ENCODE data around the gene C1QTNF12. TPM values are rescaled to one million over a fixed set of nuclear protein-coding genes. Genes with fewer than 3 reads are reported as not detected.

The C1QTNF12 gene
- total and polyA plus RNA-seq, 2 experiments from 2014 or later: 3.8 to 6.6 TPM

- H3K36me3 ChIP-seq (replicated peaks; ENCODE audit: insufficient read depth, low read depth): no peaks in the 10 kb centered on the region
- H2AFZ ChIP-seq: no peak overlapping the region
- H4K20me1 ChIP-seq (ENCODE audit: insufficient read depth, poor library complexity, severe bottlenecking): no peaks in the 10 kb centered on the region
- peak overlapping the region; percentile 77 for H3K4me2 ChIP-seq
- 42% methylated on average over 27 of the region's 31 CpGs for WGBS (ENCODE audit: low lambda C conversion rate, missing lambda C conversion rate)
- H3K27me3 ChIP-seq: peaks cover 23% of the 10 kb centered on the region
- peaks cover 17% of the 10 kb centered on the region for H3K4me1 ChIP-seq (ENCODE audit: insufficient read depth)
- H3K27ac ChIP-seq: no peak overlapping the region
- no peaks in the 10 kb centered on the region for H3K9me3 ChIP-seq (ENCODE audit: low read depth)
- no peak for DNase-seq (ENCODE audit: low spot score)
- H3K4me3 ChIP-seq: no peak overlapping the region
- no peak for TF ChIP-seq EZH2phosphoT487 (IDR thresholded peaks at IDR 0.05; ENCODE audit: low read depth, severe bottlenecking, unreplicated experiment)
- no peak for TF ChIP-seq EZH2 (IDR thresholded peaks at IDR 0.05; ENCODE audit: borderline replicate concordance)
- TF ChIP-seq CTCF (IDR thresholded peaks at IDR 0.05; ENCODE audit: poor library complexity): no peak
- H3K9me2 ChIP-seq (replicated peaks; ENCODE audit: insufficient read depth): no peaks in the 10 kb centered on the region
- no peaks in the 10 kb centered on the region for H3K79me2 ChIP-seq
Measured at GRCh38 chr1:1205769-1206375, 40.6 kb downstream of the C1QTNF12 start.

DNA sequence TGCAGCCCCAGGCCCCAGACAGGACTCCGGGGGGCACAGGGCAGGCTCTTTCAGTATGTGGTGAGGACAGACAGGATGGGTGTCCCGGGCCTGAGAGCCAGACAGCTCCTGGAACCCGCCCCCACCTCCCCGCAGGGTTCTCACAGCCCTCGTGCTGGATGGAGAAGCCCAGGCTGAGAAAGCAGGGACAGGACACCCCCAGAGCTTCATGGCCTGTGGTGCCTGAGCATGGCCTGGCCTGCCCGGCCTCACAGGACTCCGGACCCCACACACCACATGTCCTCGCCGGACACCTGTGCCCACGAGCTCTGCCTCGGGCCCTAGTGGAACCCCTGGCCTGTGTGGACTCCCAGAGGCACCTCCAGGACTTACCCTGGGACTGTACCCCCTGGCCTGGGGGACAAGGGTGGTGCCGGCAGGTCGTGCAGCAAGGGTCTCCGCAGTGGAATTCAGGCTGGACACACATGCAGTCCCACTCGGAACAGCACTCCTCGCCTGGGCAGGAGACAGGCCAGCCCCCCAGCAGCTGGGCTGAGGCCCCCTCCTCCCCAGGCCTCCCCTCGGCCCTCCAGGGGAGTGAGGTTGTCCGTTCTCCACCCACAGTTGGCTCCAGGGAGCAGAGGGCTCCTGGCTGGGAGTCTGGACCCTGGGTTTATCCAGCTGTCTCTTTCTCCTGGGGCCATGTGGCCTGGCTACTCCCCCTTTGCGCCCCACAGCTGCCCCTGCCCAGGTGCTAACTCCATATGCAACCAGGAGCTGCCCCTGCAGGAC, 41.3 kb downstream of the C1QTNF12 start:
- no peak overlapping the region for H3K27ac ChIP-seq
- no peak for DNase-seq (ENCODE audit: low spot score)
- TF ChIP-seq EZH2 (IDR thresholded peaks at IDR 0.05; ENCODE audit: borderline replicate concordance): no peak
- no peak for TF ChIP-seq CTCF (IDR thresholded peaks at IDR 0.05; ENCODE audit: poor library complexity)
- no peak for TF ChIP-seq EZH2phosphoT487 (IDR thresholded peaks at IDR 0.05; ENCODE audit: low read depth, severe bottlenecking, unreplicated experiment)
- H2AFZ ChIP-seq: no peak overlapping the region
- no peak overlapping the region for H3K4me2 ChIP-seq
- no peaks in the 10 kb centered on the region for H3K9me3 ChIP-seq (ENCODE audit: low read depth)
- WGBS (ENCODE audit: low lambda C conversion rate, missing lambda C conversion rate): 83% methylated on average over 18 of the region's 19 CpGs
- H3K9me2 ChIP-seq (replicated peaks; ENCODE audit: insufficient read depth): no peaks in the 10 kb centered on the region
- H3K4me3 ChIP-seq: no peak overlapping the region
- peaks cover 23% of the 10 kb centered on the region for H3K27me3 ChIP-seq
- H3K4me1 ChIP-seq (ENCODE audit: insufficient read depth): peaks cover 17% of the 10 kb centered on the region
- no peaks in the 10 kb centered on the region for H3K79me2 ChIP-seq
- H3K36me3 ChIP-seq (replicated peaks; ENCODE audit: insufficient read depth, low read depth): no peaks in the 10 kb centered on the region
- H4K20me1 ChIP-seq (ENCODE audit: insufficient read depth, poor library complexity, severe bottlenecking): no peaks in the 10 kb centered on the region

- WGBS (ENCODE audit: low lambda C conversion rate, missing lambda C conversion rate): 90% methylated on average over 5 of the region's 8 CpGs
Measured at GRCh38 chr1:1204425-1204920, 42.0 kb downstream of the C1QTNF12 start.

More at GRCh38 chr1:1204425-1204920, 42.0 kb downstream of the C1QTNF12 start:
- Histone ChIP-seq H3K9me2 (replicated peaks; ENCODE audit: insufficient read depth) (no peaks in the 10 kb centered on the region), H3K27ac (no peak overlapping the region), H2AFZ (no peak overlapping the region), H3K79me2 (no peaks in the 10 kb centered on the region), H4K20me1 (ENCODE audit: insufficient read depth, poor library complexity, severe bottlenecking) (no peaks in the 10 kb centered on the region), H3K4me3 (no peak overlapping the region), H3K4me2 (no peak overlapping the region), H3K36me3 (replicated peaks; ENCODE audit: insufficient read depth, low read depth) (no peaks in the 10 kb centered on the region), H3K9me3 (ENCODE audit: low read depth) (no peaks in the 10 kb centered on the region), H3K4me1 (ENCODE audit: insufficient read depth) (peaks cover 17% of the 10 kb centered on the region), H3K27me3 (peaks cover 23% of the 10 kb centered on the region)
- no peak for DNase-seq (ENCODE audit: low spot score)
- TF ChIP-seq EZH2 (IDR thresholded peaks at IDR 0.05; ENCODE audit: borderline replicate concordance) (no peak), EZH2phosphoT487 (IDR thresholded peaks at IDR 0.05; ENCODE audit: low read depth, severe bottlenecking, unreplicated experiment) (no peak), CTCF (IDR thresholded peaks at IDR 0.05; ENCODE audit: poor library complexity) (no peak)
